Measurements from ENCODE around the gene ACY1.

DNA sequence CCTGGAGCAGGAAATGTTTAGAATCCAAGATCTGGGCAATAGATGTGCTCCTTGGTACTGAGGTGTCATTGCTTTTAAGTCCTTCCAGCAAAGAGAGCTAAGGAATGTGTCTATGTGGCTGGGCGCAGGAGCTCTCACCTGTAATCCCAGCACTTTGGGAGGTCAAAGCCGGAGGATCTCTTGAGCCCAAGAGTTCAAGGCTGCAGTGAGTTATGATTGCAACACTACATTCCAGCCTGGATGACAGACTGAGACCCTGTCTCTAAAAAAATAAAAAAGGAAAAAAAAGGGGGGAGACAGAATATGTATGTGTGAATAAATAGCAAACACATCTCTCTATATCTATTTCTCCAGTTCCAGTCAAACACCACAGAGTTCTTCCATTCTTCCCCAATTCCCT lies 32.4 kb upstream of the ACY1 start:
- TF ChIP-seq PML (IDR thresholded peaks at IDR 0.05; ENCODE audit: low read length) (no peak), STAT3 (IDR thresholded peaks at IDR 0.05; ENCODE audit: low read depth, low read length) (no peak), ZNF24 (IDR thresholded peaks at IDR 0.05) (no peak), YY1 (IDR thresholded peaks at IDR 0.05; ENCODE audit: low read depth, low read length) (no peak), JUND (IDR thresholded peaks at IDR 0.05; ENCODE audit: low read depth, low read length) (no peak), ZBED1 (IDR thresholded peaks at IDR 0.05; ENCODE audit: borderline replicate concordance) (no peak), EZH2 (IDR thresholded peaks at IDR 0.05; ENCODE audit: borderline replicate concordance, control insufficient read depth, low read depth, low read length) (no peak), RAD21 (IDR thresholded peaks at IDR 0.05; ENCODE audit: insufficient read depth, low read depth, low read length) (no peak), SIN3A (IDR thresholded peaks at IDR 0.05; ENCODE audit: low read depth, low read length) (no peak), SREBF2 (IDR thresholded peaks at IDR 0.05; ENCODE audit: low read length) (no peak)
- TF ChIP-seq, protein P1, sequence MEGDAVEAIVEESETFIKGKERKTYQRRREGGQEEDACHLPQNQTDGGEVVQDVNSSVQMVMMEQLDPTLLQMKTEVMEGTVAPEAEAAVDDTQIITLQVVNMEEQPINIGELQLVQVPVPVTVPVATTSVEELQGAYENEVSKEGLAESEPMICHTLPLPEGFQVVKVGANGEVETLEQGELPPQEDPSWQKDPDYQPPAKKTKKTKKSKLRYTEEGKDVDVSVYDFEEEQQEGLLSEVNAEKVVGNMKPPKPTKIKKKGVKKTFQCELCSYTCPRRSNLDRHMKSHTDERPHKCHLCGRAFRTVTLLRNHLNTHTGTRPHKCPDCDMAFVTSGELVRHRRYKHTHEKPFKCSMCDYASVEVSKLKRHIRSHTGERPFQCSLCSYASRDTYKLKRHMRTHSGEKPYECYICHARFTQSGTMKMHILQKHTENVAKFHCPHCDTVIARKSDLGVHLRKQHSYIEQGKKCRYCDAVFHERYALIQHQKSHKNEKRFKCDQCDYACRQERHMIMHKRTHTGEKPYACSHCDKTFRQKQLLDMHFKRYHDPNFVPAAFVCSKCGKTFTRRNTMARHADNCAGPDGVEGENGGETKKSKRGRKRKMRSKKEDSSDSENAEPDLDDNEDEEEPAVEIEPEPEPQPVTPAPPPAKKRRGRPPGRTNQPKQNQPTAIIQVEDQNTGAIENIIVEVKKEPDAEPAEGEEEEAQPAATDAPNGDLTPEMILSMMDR (IDR thresholded peaks at IDR 0.05 in 2 of 3, conservative IDR thresholded peaks at IDR 0.05 in 1 of 3; ENCODE audit: control insufficient read depth in 2 of 3, extremely low read depth in 1 of 3, insufficient read depth in 1 of 3, low read depth in 3 of 3, low read length in 3 of 3) = no peak
- TF ChIP-seq, protein P2, sequence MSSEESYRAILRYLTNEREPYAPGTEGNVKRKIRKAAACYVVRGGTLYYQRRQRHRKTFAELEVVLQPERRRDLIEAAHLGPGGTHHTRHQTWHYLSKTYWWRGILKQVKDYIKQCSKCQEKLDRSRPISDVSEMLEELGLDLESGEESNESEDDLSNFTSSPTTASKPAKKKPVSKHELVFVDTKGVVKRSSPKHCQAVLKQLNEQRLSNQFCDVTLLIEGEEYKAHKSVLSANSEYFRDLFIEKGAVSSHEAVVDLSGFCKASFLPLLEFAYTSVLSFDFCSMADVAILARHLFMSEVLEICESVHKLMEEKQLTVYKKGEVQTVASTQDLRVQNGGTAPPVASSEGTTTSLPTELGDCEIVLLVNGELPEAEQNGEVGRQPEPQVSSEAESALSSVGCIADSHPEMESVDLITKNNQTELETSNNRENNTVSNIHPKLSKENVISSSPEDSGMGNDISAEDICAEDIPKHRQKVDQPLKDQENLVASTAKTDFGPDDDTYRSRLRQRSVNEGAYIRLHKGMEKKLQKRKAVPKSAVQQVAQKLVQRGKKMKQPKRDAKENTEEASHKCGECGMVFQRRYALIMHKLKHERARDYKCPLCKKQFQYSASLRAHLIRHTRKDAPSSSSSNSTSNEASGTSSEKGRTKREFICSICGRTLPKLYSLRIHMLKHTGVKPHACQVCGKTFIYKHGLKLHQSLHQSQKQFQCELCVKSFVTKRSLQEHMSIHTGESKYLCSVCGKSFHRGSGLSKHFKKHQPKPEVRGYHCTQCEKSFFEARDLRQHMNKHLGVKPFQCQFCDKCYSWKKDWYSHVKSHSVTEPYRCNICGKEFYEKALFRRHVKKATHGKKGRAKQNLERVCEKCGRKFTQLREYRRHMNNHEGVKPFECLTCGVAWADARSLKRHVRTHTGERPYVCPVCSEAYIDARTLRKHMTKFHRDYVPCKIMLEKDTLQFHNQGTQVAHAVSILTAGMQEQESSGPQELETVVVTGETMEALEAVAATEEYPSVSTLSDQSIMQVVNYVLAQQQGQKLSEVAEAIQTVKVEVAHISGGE (CRISPR knock-in tag; IDR thresholded peaks at IDR 0.05) = no peak

All from GM12878 (cell line).